Panc1 (cell line): ENCODE measurements around the gene PTPRJ. TPM values are rescaled to one million over a fixed set of nuclear protein-coding genes. Genes with fewer than 3 reads are reported as not detected.

Source experiments
- ATAC-seq: fragments of 200-7000 bp; cut with Tn5 transposase; 2 replicates; pipeline ENCODE4 v1.9.1; 2020; ENCODE audit warnings: mild to moderate bottlenecking, moderate library complexity
- BruUV-seq: library from RNA; stranded (reverse); fragments of 400-500 nt; replicated peaks from 2 replicates; lab custom pipeline; 2021; lab: Mats Ljungman, UMichigan
- CTCF ChIA-PET: fragments of 300-600 bp; sonication (Branson Sonifier 250); formaldehyde crosslinking; loops from one replicate; lab custom pipeline; 2022; ENCODE audit warnings: antibody characterized with exemption; lab: Charles Lee
- POLR2A ChIA-PET: fragments of 300-600 bp; sonication (Branson Sonifier 250); formaldehyde crosslinking; loops from one replicate; lab custom pipeline; 2022; ENCODE audit warnings: antibody characterized with exemption; lab: Charles Lee
- DNase-seq: peaks from one replicate; pipeline ENCODE4 v3.0.0-alpha.2; 2010; ENCODE audit warnings: low read depth, low spot score
- H3K27ac ChIP-seq: 2 replicates; pipeline ENCODE4 v1.5.1; 2011; ENCODE audit warnings: mild to moderate bottlenecking, low read length, inconsistent platforms
- H3K27me3 ChIP-seq: fragments of 200-500 bp; sonication (Bioruptor generic); 2 replicates; pipeline ENCODE4 v1.6.0; 2014; ENCODE audit warnings: low read length, inconsistent platforms; ENCODE audit not compliant: control insufficient read depth, insufficient read depth
- H3K36me3 ChIP-seq: fragments of 200-500 bp; sonication (Bioruptor generic); 2 replicates; pipeline ENCODE4 v1.5.1; 2014; ENCODE audit warnings: inconsistent platforms, mild to moderate bottlenecking, low read length, moderate library complexity; ENCODE audit not compliant: control insufficient read depth, insufficient read depth
- H3K4me1 ChIP-seq: 2 replicates; pipeline ENCODE4 v1.5.1; 2011; ENCODE audit warnings: inconsistent platforms, mild to moderate bottlenecking, low read length, moderate library complexity; ENCODE audit not compliant: control insufficient read depth, insufficient read depth
- H3K4me3 ChIP-seq, 2 experiments: 2 replicates each; pipeline ENCODE4 v1.5.1; 2011 to 2012; ENCODE audit warnings: low read depth in 2 of 2, low read length in 2 of 2, mild to moderate bottlenecking in 2 of 2, inconsistent platforms in 1 of 2, moderate library complexity in 1 of 2
- H3K9me3 ChIP-seq: fragments of 200-500 bp; sonication (Bioruptor generic); 2 replicates; pipeline ENCODE4 v1.5.1; 2014; ENCODE audit warnings: low read depth, mild to moderate bottlenecking, inconsistent platforms, low read length, moderate library complexity; ENCODE audit not compliant: control insufficient read depth, insufficient read depth
- POLR2AphosphoS5 ChIP-seq: IDR thresholded peaks from 2 replicates; pipeline ENCODE4 v1.6.1; 2012; ENCODE audit warnings: mild to moderate bottlenecking, low read depth, low read length, moderate library complexity
- REST ChIP-seq, 2 experiments: IDR thresholded peaks; 2 replicates each; pipeline ENCODE4 v1.6.1; 2011 to 2012; ENCODE audit warnings: low read depth in 2 of 2, control low read depth in 1 of 2, low read length in 1 of 2, mild to moderate bottlenecking in 1 of 2, moderate library complexity in 1 of 2; ENCODE audit not compliant: insufficient read depth in 1 of 2
- SIN3A ChIP-seq: IDR thresholded peaks from 2 replicates; pipeline ENCODE4 v1.6.1; 2012; ENCODE audit warnings: low read depth, mild to moderate bottlenecking, low read length, moderate library complexity, borderline replicate concordance; ENCODE audit not compliant: insufficient read depth
- TCF7L2 ChIP-seq: IDR thresholded peaks from 2 replicates; pipeline ENCODE4 v1.6.1; 2011; ENCODE audit warnings: mild to moderate bottlenecking, low read depth, low read length, inconsistent platforms
- in situ Hi-C: cut with HindIII; loops from 2 replicates; pipeline ENCODE4 v1.10.0; 2016; ENCODE audit warnings: low sequenced_read_pairs, low pct_unique_long_range_greater_than_20kb
- intact Hi-C: fragments of 100-400 bp; cut with micrococcal nuclease; formaldehyde crosslinking; loops from one replicate; pipeline ENCODE4 v1.10.0; 2022; ENCODE audit not compliant: unreplicated experiment
- total RNA-seq: library from RNA; stranded (reverse); gene quantifications from one replicate; pipeline ENCODE4 v1.2.1, GENCODE V29; 2021; ENCODE audit not compliant: unreplicated experiment
- TF ChIP-seq, protein P1 (sequence below): fragments of 450-650 bp; IDR thresholded peaks from 2 replicates; pipeline ENCODE4 v1.5.1; 2017; ENCODE audit warnings: mild to moderate bottlenecking

The PTPRJ gene
- total RNA-seq, 1 experiment from 2014 or later: 73.6 TPM

- ChIA-PET POLR2A (no interaction called here), CTCF (interaction anchor here (0.7 kb wide), 1 partner anchor 121 kb away, joined by 4 read pairs; no protein-coding TSS in a partner anchor)
- no peak for TF ChIP-seq TCF7L2
- peak; percentile 65; the same call in 1 of the 2 replicates for TF ChIP-seq SIN3A
- Histone ChIP-seq H3K27me3 (no peaks in the 10 kb centered on the region), H3K9me3 (no peaks in the 10 kb centered on the region), H3K4me1 (peaks cover 41% of the 10 kb centered on the region), H3K4me3 (peak overlapping the region; percentile 64 to 67), H3K36me3 (no peaks in the 10 kb centered on the region), H3K27ac (peak overlapping the region; percentile 89)
- DNase-seq: no peak
- no TSS peak for BruUV-seq
- intact Hi-C loops: no loop called here
- ATAC-seq: peak; percentile 65
- in situ Hi-C loops: no loop called here
Measured at GRCh38 chr11:47980907-47981621, 705 bp downstream of the PTPRJ start.

- intact Hi-C loops (no loop called here), in situ Hi-C loops (no loop called here)
- no peak for TF ChIP-seq POLR2AphosphoS5
- no peak for TF ChIP-seq REST (IDR thresholded peaks at IDR 0.05; ENCODE audit: insufficient read depth in 1 of 2, low read depth in 2 of 2, low read length in 1 of 2)
- TF ChIP-seq SIN3A: no peak
- no peak for TF ChIP-seq TCF7L2
- TF ChIP-seq, protein P1, sequence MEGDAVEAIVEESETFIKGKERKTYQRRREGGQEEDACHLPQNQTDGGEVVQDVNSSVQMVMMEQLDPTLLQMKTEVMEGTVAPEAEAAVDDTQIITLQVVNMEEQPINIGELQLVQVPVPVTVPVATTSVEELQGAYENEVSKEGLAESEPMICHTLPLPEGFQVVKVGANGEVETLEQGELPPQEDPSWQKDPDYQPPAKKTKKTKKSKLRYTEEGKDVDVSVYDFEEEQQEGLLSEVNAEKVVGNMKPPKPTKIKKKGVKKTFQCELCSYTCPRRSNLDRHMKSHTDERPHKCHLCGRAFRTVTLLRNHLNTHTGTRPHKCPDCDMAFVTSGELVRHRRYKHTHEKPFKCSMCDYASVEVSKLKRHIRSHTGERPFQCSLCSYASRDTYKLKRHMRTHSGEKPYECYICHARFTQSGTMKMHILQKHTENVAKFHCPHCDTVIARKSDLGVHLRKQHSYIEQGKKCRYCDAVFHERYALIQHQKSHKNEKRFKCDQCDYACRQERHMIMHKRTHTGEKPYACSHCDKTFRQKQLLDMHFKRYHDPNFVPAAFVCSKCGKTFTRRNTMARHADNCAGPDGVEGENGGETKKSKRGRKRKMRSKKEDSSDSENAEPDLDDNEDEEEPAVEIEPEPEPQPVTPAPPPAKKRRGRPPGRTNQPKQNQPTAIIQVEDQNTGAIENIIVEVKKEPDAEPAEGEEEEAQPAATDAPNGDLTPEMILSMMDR: no peak
- Histone ChIP-seq H3K27me3 (no peaks in the 10 kb centered on the region), H3K36me3 (no peaks in the 10 kb centered on the region), H3K4me1 (peaks cover 44% of the 10 kb centered on the region), H3K9me3 (no peaks in the 10 kb centered on the region), H3K4me3 (peak overlapping the region; percentile 64 to 67), H3K27ac (peak overlapping the region; percentile 89)
- DNase-seq (no peak), ATAC-seq (no peak)
- ChIA-PET CTCF (interaction anchor here (0.5 to 0.7 kb wide), 2 partner anchors 10 to 122 kb away, joined by 3 to 4 read pairs; no protein-coding TSS in a partner anchor), POLR2A (interaction anchor here (0.9 kb wide), 1 partner anchor 126 kb away, joined by 3 read pairs; no protein-coding TSS in a partner anchor)
- no TSS peak for BruUV-seq
Measured at GRCh38 chr11:47981667-47982404, 1.5 kb downstream of the PTPRJ start.
